Stimulated activated naive CD4-positive, alpha-beta T cell treated with Interleukin-2 at 50 U/mL for 16 hours (primary cell): ENCODE measurements around the gene ITGB5.
"Not testable (repeated sequence)": the region's sequence is repeated elsewhere in the genome, so short reads cannot be mapped to it uniquely, and the experiment has no call there.

Experiments
- DNase-seq: peaks from one replicate; lab custom pipeline; 2025; lab: John Stamatoyannopoulos, UW

The ITGB5 gene

GRCh38 chr3:124812291-124813265 lies 74.6 kb downstream of the ITGB5 start:
- DNase-seq: no peak

- no peak for DNase-seq
These were observed 75.7 kb downstream of the ITGB5 start for GRCh38 chr3:124811436-124811835.

GRCh38 chr3:124810970-124811369 lies 76.2 kb downstream of the ITGB5 start:
- DNase-seq: no peak

- no peak for DNase-seq
These were observed 78.1 kb downstream of the ITGB5 start for GRCh38 chr3:124809039-124809438.

GRCh38 chr3:124805671-124806070 lies 81.5 kb downstream of the ITGB5 start:
- DNase-seq: no peak

GRCh38 chr3:124804875-124805274 lies 82.3 kb downstream of the ITGB5 start:
- no peak for DNase-seq

- no peak for DNase-seq
These were observed 84.5 kb downstream of the ITGB5 start for GRCh38 chr3:124802702-124803101.

GRCh38 chr3:124802061-124802698 lies 85.0 kb downstream of the ITGB5 start:
- DNase-seq: no peak

- DNase-seq: no peak
These were observed 86.5 kb downstream of the ITGB5 start for GRCh38 chr3:124800511-124801258.

GRCh38 chr3:124800076-124800475 lies 87.1 kb downstream of the ITGB5 start:
- DNase-seq: no peak

- DNase-seq: no peak
These were observed 87.5 kb downstream of the ITGB5 start for GRCh38 chr3:124799676-124800075.

- DNase-seq: no peak
These were observed 89.7 kb downstream of the ITGB5 start for GRCh38 chr3:124797426-124797945.

- DNase-seq: no peak
These were observed 90.7 kb downstream of the ITGB5 start for GRCh38 chr3:124796477-124796876.

GRCh38 chr3:124793054-124793739 lies 94.0 kb downstream of the ITGB5 start:
- DNase-seq: no peak

- DNase-seq: no peak
These were observed 94.7 kb downstream of the ITGB5 start for GRCh38 chr3:124792341-124793040.

- DNase-seq: no peak
These were observed 95.5 kb downstream of the ITGB5 start for GRCh38 chr3:124791639-124792151.

- DNase-seq: no peak
These were observed 96.0 kb downstream of the ITGB5 start for GRCh38 chr3:124791142-124791541.

- DNase-seq: not testable (repeated sequence)
These were observed 98.1 kb downstream of the ITGB5 start for GRCh38 chr3:124789103-124789502.

- no peak for DNase-seq
These were observed 98.9 kb downstream of the ITGB5 start for GRCh38 chr3:124788254-124788745.

GRCh38 chr3:124787476-124788195 lies 99.5 kb downstream of the ITGB5 start:
- DNase-seq: no peak
